Aortic smooth muscle cell (primary cell): ENCODE data around the gene NDUFAB1. TPM values are rescaled to one million over a fixed set of nuclear protein-coding genes. Genes with fewer than 3 reads are reported as not detected.

ENCODE experiments used
- total RNA-seq: library from RNA; depleted of rRNA; stranded (reverse); fragments of >200 nt; gene quantifications from 2 replicates; pipeline ENCODE4 v1.2.3, GENCODE V29; 2014

Gene NDUFAB1
- total RNA-seq = 58.4 and 60.9 TPM in 2 replicates

GRCh38 chr16:23595951-23596720, at the start of gene NDUFAB1:
Gene NDUFAB1, minus strand, starts transcription at chr16:23596316. Its CDS starts 26 bp downstream, at chr16:23596290.

GRCh38 chr16:23640931-23641765, 45.0 kb upstream of the NDUFAB1 start, which contains the start of the genes DCTN5 and PALB2:
Gene DCTN5, plus strand, starts transcription at chr16:23641466. Its CDS starts 77 bp downstream, at chr16:23641543.
Gene PALB2, minus strand, starts transcription at chr16:23641310. Its CDS starts 153 bp downstream, at chr16:23641157.

GRCh38 chr16:23556881-23557778, 39.0 kb downstream of the NDUFAB1 start, which contains the start of the genes EARS2 and UBFD1:
Gene EARS2, minus strand, starts transcription at chr16:23557350. Its CDS starts 7 bp downstream, at chr16:23557343.
Gene UBFD1, plus strand, starts transcription at chr16:23557727. Its CDS starts 16 bp downstream, at chr16:23557743.

Other genes starting within 250 kb of the NDUFAB1 start
- gene COG7, start 143.1 kb downstream of the NDUFAB1 start, total RNA-seq = 15.6 and 16.7 TPM in 2 replicates
- gene GGA2, start 85.8 kb downstream of the NDUFAB1 start, total RNA-seq = 21.1 and 21.4 TPM in 2 replicates
- 22.5 and 31.6 TPM in 2 replicates for gene EARS2, start 39.0 kb downstream of the NDUFAB1 start, total RNA-seq
- 60.5 and 69.3 TPM in 2 replicates for gene UBFD1, start 38.6 kb downstream of the NDUFAB1 start, total RNA-seq
- gene PALB2, start 45.0 kb upstream of the NDUFAB1 start, total RNA-seq = 6.5 and 7.3 TPM in 2 replicates
- gene DCTN5, start 45.1 kb upstream of the NDUFAB1 start, total RNA-seq = 50.1 and 55.3 TPM in 2 replicates
- 8.2 and 12.2 TPM in 2 replicates for gene PLK1, start 82.6 kb upstream of the NDUFAB1 start, total RNA-seq
- gene ERN2, start 116.9 kb upstream of the NDUFAB1 start, total RNA-seq = 0.19 and 0.40 TPM in 2 replicates
- gene CHP2, start 158.7 kb upstream of the NDUFAB1 start, total RNA-seq = not detected in 2 replicates
- under 0.01 and 0.19 TPM in 2 replicates for gene PRKCB, start 239.7 kb upstream of the NDUFAB1 start, total RNA-seq